Suprapubic skin (tissue), 3 donors: Measurements from ENCODE around the gene FRMD3.

Source experiments
- CTCF ChIP-seq, 2 donors: fragments of 200-600 bp in 1 of 2; fragments of 450-650 bp in 1 of 2; sonication (generic) in 1 of 2; IDR thresholded peaks; one replicate each; pipeline ENCODE4 v1.5.1; 2016 to 2019; ENCODE audit warnings: antibody characterized with exemption in 2 of 2, mild to moderate bottlenecking in 1 of 2, moderate library complexity in 1 of 2
- EP300 ChIP-seq: sonication (generic); formaldehyde crosslinking; IDR thresholded peaks from one replicate; pipeline ENCODE4 v1.6.1; 2017; ENCODE audit warnings: antibody characterized with exemption
- POLR2A ChIP-seq, 2 donors: fragments of 450-650 bp; IDR thresholded peaks; one replicate each; pipeline ENCODE4 v1.6.1; 2017; ENCODE audit warnings: antibody characterized with exemption in 2 of 2, mild to moderate bottlenecking in 2 of 2, moderate library complexity in 2 of 2

GRCh38 chr9:83294816-83295215 lies 243.4 kb downstream of the FRMD3 start:
- TF ChIP-seq CTCF (IDR thresholded peaks at IDR 0.05) (no peak), POLR2A (IDR thresholded peaks at IDR 0.05) (no peak), EP300 (no peak)
